Stomach (tissue), 4 donors: Measurements from ENCODE around the gene SIT1.

Source experiments
- POLR2A ChIP-seq, 4 donors: fragments of 450-650 bp; IDR thresholded peaks; one replicate each; pipeline ENCODE4 v1.6.1; 2016; ENCODE audit warnings: antibody characterized with exemption in 4 of 4, control low read depth in 2 of 4, mild to moderate bottlenecking in 1 of 4, moderate library complexity in 1 of 4
- POLR2AphosphoS5 ChIP-seq, 3 donors: sonication (generic); formaldehyde crosslinking; IDR thresholded peaks; one replicate each; pipeline ENCODE4 v1.6.1; 2016; ENCODE audit warnings: antibody characterized with exemption in 3 of 3
- TF ChIP-seq, protein P1 (sequence below), 7 experiments: fragments of 450-650 bp in 4 of 7; fragments of 200-600 bp in 3 of 7; sonication (generic) in 3 of 7; IDR thresholded peaks; one replicate each; pipeline ENCODE4 v1.5.1; 2016 to 2019; ENCODE audit warnings: antibody characterized with exemption in 7 of 7, control low read depth in 2 of 7, mild to moderate bottlenecking in 1 of 7

DNA sequence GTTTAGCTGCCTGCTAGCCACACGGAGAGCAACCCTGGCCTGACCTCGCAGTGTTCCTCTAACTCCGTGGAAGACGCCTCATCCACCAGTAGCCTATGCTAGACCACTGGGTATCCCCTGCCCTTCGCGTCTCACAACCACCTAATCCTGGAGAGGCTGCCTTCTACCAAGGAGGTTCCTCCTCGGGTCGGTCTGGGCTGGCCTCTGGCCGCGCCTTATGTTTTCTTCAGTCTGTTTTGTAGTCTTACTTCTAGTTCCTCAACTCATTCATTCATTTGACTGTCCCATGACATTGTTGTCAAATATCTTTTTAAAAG, 40.6 kb upstream of the SIT1 start:
- TF ChIP-seq, protein P1, sequence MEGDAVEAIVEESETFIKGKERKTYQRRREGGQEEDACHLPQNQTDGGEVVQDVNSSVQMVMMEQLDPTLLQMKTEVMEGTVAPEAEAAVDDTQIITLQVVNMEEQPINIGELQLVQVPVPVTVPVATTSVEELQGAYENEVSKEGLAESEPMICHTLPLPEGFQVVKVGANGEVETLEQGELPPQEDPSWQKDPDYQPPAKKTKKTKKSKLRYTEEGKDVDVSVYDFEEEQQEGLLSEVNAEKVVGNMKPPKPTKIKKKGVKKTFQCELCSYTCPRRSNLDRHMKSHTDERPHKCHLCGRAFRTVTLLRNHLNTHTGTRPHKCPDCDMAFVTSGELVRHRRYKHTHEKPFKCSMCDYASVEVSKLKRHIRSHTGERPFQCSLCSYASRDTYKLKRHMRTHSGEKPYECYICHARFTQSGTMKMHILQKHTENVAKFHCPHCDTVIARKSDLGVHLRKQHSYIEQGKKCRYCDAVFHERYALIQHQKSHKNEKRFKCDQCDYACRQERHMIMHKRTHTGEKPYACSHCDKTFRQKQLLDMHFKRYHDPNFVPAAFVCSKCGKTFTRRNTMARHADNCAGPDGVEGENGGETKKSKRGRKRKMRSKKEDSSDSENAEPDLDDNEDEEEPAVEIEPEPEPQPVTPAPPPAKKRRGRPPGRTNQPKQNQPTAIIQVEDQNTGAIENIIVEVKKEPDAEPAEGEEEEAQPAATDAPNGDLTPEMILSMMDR (IDR thresholded peaks at IDR 0.05) = no peak
- no peak for TF ChIP-seq POLR2A (IDR thresholded peaks at IDR 0.05)
- no peak for TF ChIP-seq POLR2AphosphoS5 (IDR thresholded peaks at IDR 0.05)
